CD14-positive monocyte (primary cell): ENCODE data around the gene SOWAHC. TPM values are rescaled to one million over a fixed set of nuclear protein-coding genes. Genes with fewer than 3 reads are reported as not detected.

ENCODE experiments used
- DNase-seq, 3 donors: peaks; one replicate each; pipeline ENCODE4 v3.0.0-alpha.2; 2011 to 2022
- H2AFZ ChIP-seq: 2 replicates; pipeline ENCODE4 v1.6.0; 2012; ENCODE audit warnings: mild to moderate bottlenecking, low read depth, low read length, inconsistent platforms; ENCODE audit not compliant: insufficient read depth, poor library complexity, severe bottlenecking
- H3K27ac ChIP-seq, 2 donors: 1 replicate in 1 of 2; 2 replicates in 1 of 2; pipeline ENCODE4 v1.5.1; 2012 to 2013; ENCODE audit warnings: low read length in 2 of 2, control low read depth in 1 of 2, inconsistent platforms in 1 of 2, low read depth in 1 of 2, mild to moderate bottlenecking in 1 of 2
- H3K27me3 ChIP-seq, 2 donors: one replicate each; pipeline versions ENCODE4 v1.6.0 to v1.6.1; 2011 to 2013; ENCODE audit warnings: low read length in 2 of 2; ENCODE audit not compliant: control insufficient read depth in 2 of 2, insufficient read depth in 2 of 2
- H3K36me3 ChIP-seq, 2 donors: replicated peaks in 1 of 2; 1 replicate in 1 of 2; 2 replicates in 1 of 2; pipeline versions ENCODE4 v1.5.1 to v1.6.1; 2012 to 2013; ENCODE audit warnings: low read length in 2 of 2, control low read depth in 1 of 2, inconsistent platforms in 1 of 2, mild to moderate bottlenecking in 1 of 2; ENCODE audit not compliant: insufficient read depth in 2 of 2, control insufficient read depth in 1 of 2
- H3K4me1 ChIP-seq, 2 donors: 1 replicate in 1 of 2; 2 replicates in 1 of 2; pipeline versions ENCODE4 v1.5.1 to v1.6.1; 2012 to 2013; ENCODE audit warnings: low read length in 2 of 2, control low read depth in 1 of 2, inconsistent platforms in 1 of 2, mild to moderate bottlenecking in 1 of 2, moderate library complexity in 1 of 2; ENCODE audit not compliant: insufficient read depth in 2 of 2, control insufficient read depth in 1 of 2
- H3K4me2 ChIP-seq: replicated peaks from 2 replicates; pipeline ENCODE3; 2012; ENCODE audit warnings: low read length, moderate library complexity, mild to moderate bottlenecking; ENCODE audit not compliant: poor library complexity, severe bottlenecking; ENCODE audit errors: extremely low read depth
- H3K4me3 ChIP-seq, 3 experiments: fragments of 200-600 bp in 1 of 3; sonication (generic) in 1 of 3; replicated peaks in 1 of 3; 1 replicate in 2 of 3; 2 replicates in 1 of 3; pipeline ENCODE4 v1.5.1; 2011 to 2013; ENCODE audit warnings: low read length in 3 of 3, mild to moderate bottlenecking in 3 of 3, control low read depth in 2 of 3, low read depth in 2 of 3, inconsistent platforms in 1 of 3, moderate library complexity in 1 of 3
- H3K79me2 ChIP-seq: 2 replicates; pipeline ENCODE4 v1.6.0; 2012; ENCODE audit warnings: mild to moderate bottlenecking, control low read depth, inconsistent platforms, low read length, moderate library complexity; ENCODE audit not compliant: insufficient read depth
- H3K9ac ChIP-seq: 2 replicates; pipeline ENCODE4 v1.6.0; 2017; ENCODE audit warnings: low read length, mild to moderate bottlenecking; ENCODE audit not compliant: insufficient read depth, poor library complexity, severe bottlenecking
- H3K9me3 ChIP-seq, 2 donors: replicated peaks in 1 of 2; 1 replicate in 1 of 2; 2 replicates in 1 of 2; pipeline versions ENCODE4 v1.5.1 to v1.6.1; 2012 to 2013; ENCODE audit warnings: low read length in 2 of 2, control low read depth in 1 of 2; ENCODE audit not compliant: control insufficient read depth in 1 of 2, insufficient read depth in 1 of 2
- H4K20me1 ChIP-seq: 2 replicates; pipeline ENCODE4 v1.6.0; 2012; ENCODE audit warnings: mild to moderate bottlenecking, low read length, control low read depth, moderate library complexity; ENCODE audit not compliant: insufficient read depth
- H3K27ac Mint-ChIP-seq, 7 donors: one replicate each; pipeline ENCODE4 v1.8.0; 2020; ENCODE audit warnings: mild to moderate bottlenecking in 7 of 7, mixed read lengths in 7 of 7, moderate library complexity in 6 of 7, inconsistent platforms in 2 of 7
- H3K27me3 Mint-ChIP-seq, 3 donors: one replicate each; pipeline ENCODE4 v1.8.0; 2021 to 2022; ENCODE audit warnings: low read depth in 3 of 3, mild to moderate bottlenecking in 3 of 3, mixed read lengths in 3 of 3, moderate library complexity in 3 of 3, inconsistent platforms in 1 of 3
- H3K36me3 Mint-ChIP-seq, 2 donors: one replicate each; pipeline ENCODE4 v1.8.0; 2020; ENCODE audit warnings: mixed read lengths in 2 of 2, inconsistent platforms in 1 of 2, mild to moderate bottlenecking in 1 of 2
- H3K4me1 Mint-ChIP-seq: one replicate; pipeline ENCODE4 v1.8.0; 2020; ENCODE audit warnings: mild to moderate bottlenecking, mixed read lengths
- H3K4me3 Mint-ChIP-seq, 2 donors: one replicate each; pipeline ENCODE4 v1.8.0; 2020; ENCODE audit warnings: mild to moderate bottlenecking in 2 of 2, mixed read lengths in 2 of 2, moderate library complexity in 1 of 2
- H3K9me3 Mint-ChIP-seq, 7 donors: one replicate each; pipeline ENCODE4 v1.8.0; 2020 to 2022; ENCODE audit warnings: mixed read lengths in 7 of 7, mild to moderate bottlenecking in 6 of 7, moderate library complexity in 6 of 7, inconsistent platforms in 2 of 7
- CTCF ChIP-seq: fragments of 200-600 bp; IDR thresholded peaks from one replicate; pipeline ENCODE4 v1.8.0; 2022; ENCODE audit warnings: antibody characterized with exemption, mild to moderate bottlenecking
- WGBS: methylation state at CpG from one replicate; pipeline ENCODE4 v1.1.5; 2013; ENCODE audit warnings: missing lambda C conversion rate; ENCODE audit not compliant: insufficient coverage; 5-methylcytosine and 5-hydroxymethylcytosine counted together
- intact Hi-C, 2 donors: fragments of 100-400 bp; cut with micrococcal nuclease; formaldehyde crosslinking; loops; one replicate each; pipeline versions ENCODE4 v1.15.0 to v1.15.1; 2023
- polyA plus RNA-seq, 3 donors: library from polyadenylated mRNA; depleted of rRNA in 1 of 3; unstranded in 2 of 3; stranded (reverse) in 1 of 3; fragments of 300-500 nt in 2 of 3; fragments of >200 nt in 1 of 3; fragmentation: Illumina TruSeq in 2 of 3; gene quantifications; 1 replicate in 2 of 3; 2 replicates in 1 of 3; pipeline ENCODE4 v1.2.3, GENCODE V29; 2012 to 2021

Gene SOWAHC
- polyA plus RNA-seq, 3 donors = 1.1 to 3.4 (median 2.7) TPM

- no peak for TF ChIP-seq CTCF
- H3K4me3 ChIP-seq = no peak overlapping the region
- H3K4me1 ChIP-seq = peaks cover 51 to 56% of the 10 kb centered on the region in 2 donors
- no peak overlapping the region for H3K27ac ChIP-seq
- Mint-ChIP-seq H3K36me3 (peaks cover 0 to 1% of the 10 kb centered on the region in 2 donors), H3K4me3 (no peak overlapping the region), H3K27me3 (peaks cover 0 to 3% (median 1%) of the 10 kb centered on the region in 3 donors), H3K4me1 (peaks cover 58% of the 10 kb centered on the region), H3K27ac (peak overlapping the region in 2 of 7 donors; percentile 40 to 60), H3K9me3 (peaks cover 0 to 8% (median 3%) of the 10 kb centered on the region in 7 donors)
- H3K79me2 ChIP-seq = no peaks in the 10 kb centered on the region
- H3K9me3 ChIP-seq = no peaks in the 10 kb centered on the region
- no peak for DNase-seq
- no peak overlapping the region for H3K9ac ChIP-seq
- H2AFZ ChIP-seq = no peak overlapping the region
- H3K36me3 ChIP-seq = no peaks in the 10 kb centered on the region
- no peaks in the 10 kb centered on the region for H3K27me3 ChIP-seq
- intact Hi-C loops = no loop called here
- WGBS = 73% methylated on average over 2 of the region's 10 CpGs
- H4K20me1 ChIP-seq = no peaks in the 10 kb centered on the region
- H3K4me2 ChIP-seq = no peak overlapping the region
Measured at GRCh38 chr2:109633284-109633961, 19.3 kb downstream of the SOWAHC start.

GRCh38 chr2:109635426-109636304 lies 21.5 kb downstream of the SOWAHC start:
- no peak for TF ChIP-seq CTCF
- H3K27me3 Mint-ChIP-seq = no peaks in the 10 kb centered on the region
- H4K20me1 ChIP-seq = no peaks in the 10 kb centered on the region
- no peaks in the 10 kb centered on the region for H3K36me3 ChIP-seq
- peaks cover 0 to 8% (median 3%) of the 10 kb centered on the region in 7 donors for H3K9me3 Mint-ChIP-seq
- H3K27ac Mint-ChIP-seq = peak overlapping the region; percentile 79 to 99 (median 95)
- H3K9me3 ChIP-seq = no peaks in the 10 kb centered on the region
- H3K79me2 ChIP-seq = no peaks in the 10 kb centered on the region
- peak overlapping the region; percentile 18 for H3K9ac ChIP-seq
- peaks cover 0 to 1% of the 10 kb centered on the region in 2 donors for H3K36me3 Mint-ChIP-seq
- H3K4me1 ChIP-seq = peaks cover 57 to 60% of the 10 kb centered on the region in 2 donors
- H3K4me2 ChIP-seq = peak overlapping the region; percentile 34
- intact Hi-C loops = no loop called here
- H3K27ac ChIP-seq = peak overlapping the region; percentile 81 to 87
- 80% methylated on average over 1 of the region's 11 CpGs for WGBS
- H3K4me3 ChIP-seq = peak overlapping the region in 1 of 3 experiments; percentile 7
- H3K4me1 Mint-ChIP-seq = peaks cover 64% of the 10 kb centered on the region
- H2AFZ ChIP-seq = no peak overlapping the region
- peak; percentile 19 to 45 (median 24) for DNase-seq
- H3K4me3 Mint-ChIP-seq = no peak overlapping the region
- H3K27me3 ChIP-seq = no peaks in the 10 kb centered on the region
